Kidney (tissue), 14 donors: Measurements from ENCODE around the gene RBMS3. TPM values are rescaled to one million over a fixed set of nuclear protein-coding genes. Genes with fewer than 3 reads are reported as not detected.

Source experiments
- DNase-seq, 5 donors: peaks; one replicate each; pipeline ENCODE4 v3.0.0-alpha.2; 2013 to 2020
- FAIRE-seq: peaks from 2 replicates; lab custom pipeline; 2012; peaks lifted over from hg19 to GRCh38; lab: Jason Lieb, UNC
- H3K27ac ChIP-seq, 2 donors: one replicate each; pipeline ENCODE4 v1.7.0; 2013; ENCODE audit warnings: low read depth in 2 of 2, low read length in 2 of 2, inconsistent platforms in 1 of 2
- H3K27me3 ChIP-seq: one replicate; pipeline ENCODE4 v1.7.1; 2013; ENCODE audit warnings: low read length, inconsistent platforms; ENCODE audit not compliant: control insufficient read depth, insufficient read depth
- H3K36me3 ChIP-seq, 3 donors: one replicate each; pipeline versions ENCODE4 v1.7.0 to v1.7.1; 2013; ENCODE audit warnings: low read length in 3 of 3, control low read depth in 1 of 3, inconsistent platforms in 1 of 3; ENCODE audit not compliant: insufficient read depth in 3 of 3, control insufficient read depth in 2 of 3
- H3K4me1 ChIP-seq, 3 donors: one replicate each; pipeline versions ENCODE4 v1.7.0 to v1.7.1; 2013; ENCODE audit warnings: low read length in 3 of 3, inconsistent platforms in 1 of 3, low read depth in 1 of 3; ENCODE audit not compliant: control insufficient read depth in 2 of 3, insufficient read depth in 2 of 3
- H3K4me3 ChIP-seq, 3 donors: one replicate each; pipeline versions ENCODE4 v1.7.0 to v1.8.1; 2013; ENCODE audit warnings: low read length in 3 of 3, control low read depth in 1 of 3, inconsistent platforms in 1 of 3
- H3K9ac ChIP-seq, 3 donors: one replicate each; pipeline versions ENCODE4 v1.7.0 to v1.7.1; 2013; ENCODE audit warnings: low read length in 3 of 3, control low read depth in 1 of 3, inconsistent platforms in 1 of 3
- H3K9me3 ChIP-seq, 3 donors: one replicate each; pipeline versions ENCODE4 v1.7.0 to v1.7.1; 2013; ENCODE audit warnings: low read length in 3 of 3, control low read depth in 1 of 3, inconsistent platforms in 1 of 3; ENCODE audit not compliant: control insufficient read depth in 2 of 3, insufficient read depth in 1 of 3
- CTCF ChIP-seq: IDR thresholded peaks from 3 replicates; pipeline ENCODE4 v1.5.1; 2012; ENCODE audit warnings: mild to moderate bottlenecking, moderate library complexity, borderline replicate concordance; ENCODE audit not compliant: insufficient read depth; ENCODE audit errors: extremely low read depth
- intact Hi-C: fragments of 100-400 bp; cut with DNase I; formaldehyde crosslinking; loops from one replicate; pipeline ENCODE4 v1.11.1; 2022
- polyA plus RNA-seq: library from polyadenylated mRNA; stranded (reverse); fragments of 350-450 nt; fragmentation: Illumina TruSeq; extraction: RNeasy Lipid Tissue Mini Kit (QIAGEN cat#74804); gene quantifications from one replicate; pipeline ENCODE4 v1.2.3, GENCODE V29; 2014; ENCODE audit warnings: low read depth, low replicate concordance; ENCODE audit not compliant: insufficient read depth
- total RNA-seq: library from RNA; stranded (reverse); fragmentation: NEBNext Ultra II Directional; extraction: Animal tissue kit (Norgen Biotek cat#: 25700); gene quantifications from one replicate; pipeline ENCODE4 v1.2.1, GENCODE V29; 2021
- donor health status: control.
- donor health status: control.
- donor health status: control.
- donor health status: control.
- donor health status: control.
- donor health status: DM: yes; HTN: yes; CAD: no.
- donor health status: Normal renal cell carcinoma (clear cell type).

RBMS3 gene
- total and polyA plus RNA-seq, 2 donors from 2014 or later: 3.2 to 48.8 TPM

GRCh38 chr3:30002797-30003196, 721.9 kb downstream of the RBMS3 start:
- no peaks in the 10 kb centered on the region for H3K4me1 ChIP-seq
- TF ChIP-seq CTCF: no peak
- no peak overlapping the region for H3K27ac ChIP-seq
- no peak for DNase-seq
- no peaks in the 10 kb centered on the region for H3K27me3 ChIP-seq
- intact Hi-C loops: no loop called here
- H3K4me3 ChIP-seq: no peak overlapping the region
- no peak overlapping the region for H3K9ac ChIP-seq
- H3K9me3 ChIP-seq: no peaks in the 10 kb centered on the region
- no peaks in the 10 kb centered on the region for H3K36me3 ChIP-seq
- FAIRE-seq: no peak

GRCh38 chr3:30003741-30004140, 722.9 kb downstream of the RBMS3 start:
- intact Hi-C loops: no loop called here
- Histone ChIP-seq H3K4me3 (no peak overlapping the region), H3K4me1 (no peaks in the 10 kb centered on the region), H3K36me3 (no peaks in the 10 kb centered on the region), H3K9ac (no peak overlapping the region), H3K27me3 (no peaks in the 10 kb centered on the region), H3K9me3 (no peaks in the 10 kb centered on the region), H3K27ac (no peak overlapping the region)
- DNase-seq (no peak), FAIRE-seq (no peak)
- no peak for TF ChIP-seq CTCF

GRCh38 chr3:30004481-30004880, 723.6 kb downstream of the RBMS3 start:
- Histone ChIP-seq H3K4me1 (no peaks in the 10 kb centered on the region), H3K9me3 (no peaks in the 10 kb centered on the region), H3K27ac (no peak overlapping the region), H3K36me3 (no peaks in the 10 kb centered on the region), H3K4me3 (no peak overlapping the region), H3K27me3 (no peaks in the 10 kb centered on the region), H3K9ac (no peak overlapping the region)
- DNase-seq (peak in 1 of 5 donors; percentile 14), FAIRE-seq (no peak)
- intact Hi-C loops: no loop called here
- no peak for TF ChIP-seq CTCF

- no peak for FAIRE-seq
- no peak overlapping the region for H3K27ac ChIP-seq
- H3K36me3 ChIP-seq: no peaks in the 10 kb centered on the region
- H3K4me1 ChIP-seq: no peaks in the 10 kb centered on the region
- no peak overlapping the region for H3K4me3 ChIP-seq
- no peaks in the 10 kb centered on the region for H3K9me3 ChIP-seq
- DNase-seq: no peak
- H3K27me3 ChIP-seq: no peaks in the 10 kb centered on the region
- intact Hi-C loops: no loop called here
- no peak overlapping the region for H3K9ac ChIP-seq
- no peak for TF ChIP-seq CTCF
Measured at GRCh38 chr3:30006111-30006510, 725.2 kb downstream of the RBMS3 start.
